HFFc6 (cell line): ENCODE results near the gene SARNP. TPM values are rescaled to one million over a fixed set of nuclear protein-coding genes. Genes with fewer than 3 reads are reported as not detected.

Experiments
- DNase-seq: peaks from one replicate; pipeline ENCODE4 v3.0.0-alpha.2; 2018
- H3K27ac Mint-ChIP-seq: 2 replicates; pipeline ENCODE4 v1.8.0; 2020; ENCODE audit warnings: mild to moderate bottlenecking, mixed read lengths
- H3K27me3 Mint-ChIP-seq: 2 replicates; pipeline ENCODE4 v1.8.0; 2021; ENCODE audit warnings: mild to moderate bottlenecking, moderate library complexity, mixed read lengths; ENCODE audit not compliant: insufficient read depth
- H3K36me3 Mint-ChIP-seq: 2 replicates; pipeline ENCODE4 v1.8.0; 2021; ENCODE audit warnings: low read depth, mixed read lengths
- H3K4me1 Mint-ChIP-seq: 2 replicates; pipeline ENCODE4 v1.8.0; 2020; ENCODE audit warnings: low read depth, mixed read lengths
- H3K4me3 Mint-ChIP-seq: 2 replicates; pipeline ENCODE4 v1.8.0; 2020; ENCODE audit warnings: mild to moderate bottlenecking, moderate library complexity, mixed read lengths
- H3K9me3 Mint-ChIP-seq: 2 replicates; pipeline ENCODE4 v1.8.0; 2020; ENCODE audit warnings: mild to moderate bottlenecking, mixed read lengths
- total RNA-seq, 6 experiments: library from RNA; stranded (reverse); fragmentation: NEBNext Ultra II Directional; extraction: Animal tissue kit (Norgen Biotek cat#: 25700); gene quantifications; 2 replicates in 1 of 6; 3 replicates in 5 of 6; pipeline ENCODE4 v1.2.3, GENCODE V29; 2021
- TF ChIP-seq, protein P1 (sequence below): fragments of 200-600 bp; sonication (generic); IDR thresholded peaks from 2 replicates; pipeline ENCODE4 v1.5.0; 2021; ENCODE audit warnings: antibody characterized with exemption, mild to moderate bottlenecking

The SARNP gene
- total RNA-seq, 6 experiments from 2014 or later, result 68.9 to 85.5 (median 78.4) TPM

DNA sequence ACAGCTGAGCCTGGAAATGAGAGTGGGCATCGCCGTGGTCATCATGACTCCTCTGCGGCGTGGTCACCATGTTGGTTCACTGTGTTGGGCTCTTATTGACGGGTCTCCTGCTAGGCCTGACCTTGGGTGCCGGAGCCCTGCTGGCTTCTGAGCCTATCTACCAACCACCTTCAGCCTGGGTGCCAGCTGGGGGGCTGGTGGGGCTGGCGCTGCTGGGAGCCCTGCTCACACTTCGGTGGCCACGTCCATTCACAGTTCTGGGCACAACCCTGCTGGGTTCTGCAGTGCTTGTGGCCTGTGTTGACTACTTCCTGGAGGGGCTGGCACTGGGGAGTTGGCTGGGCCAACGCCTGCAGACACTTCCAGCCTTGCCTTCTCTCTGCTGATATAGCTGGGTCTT, 15.5 kb upstream of the SARNP start:
- Mint-ChIP-seq H3K27ac (no peak overlapping the region), H3K4me3 (no peak overlapping the region), H3K27me3 (peaks cover 5% of the 10 kb centered on the region), H3K9me3 (no peaks in the 10 kb centered on the region), H3K4me1 (peaks cover 26% of the 10 kb centered on the region), H3K36me3 (peaks cover 10% of the 10 kb centered on the region)
- DNase-seq, result no peak
- TF ChIP-seq, protein P1, sequence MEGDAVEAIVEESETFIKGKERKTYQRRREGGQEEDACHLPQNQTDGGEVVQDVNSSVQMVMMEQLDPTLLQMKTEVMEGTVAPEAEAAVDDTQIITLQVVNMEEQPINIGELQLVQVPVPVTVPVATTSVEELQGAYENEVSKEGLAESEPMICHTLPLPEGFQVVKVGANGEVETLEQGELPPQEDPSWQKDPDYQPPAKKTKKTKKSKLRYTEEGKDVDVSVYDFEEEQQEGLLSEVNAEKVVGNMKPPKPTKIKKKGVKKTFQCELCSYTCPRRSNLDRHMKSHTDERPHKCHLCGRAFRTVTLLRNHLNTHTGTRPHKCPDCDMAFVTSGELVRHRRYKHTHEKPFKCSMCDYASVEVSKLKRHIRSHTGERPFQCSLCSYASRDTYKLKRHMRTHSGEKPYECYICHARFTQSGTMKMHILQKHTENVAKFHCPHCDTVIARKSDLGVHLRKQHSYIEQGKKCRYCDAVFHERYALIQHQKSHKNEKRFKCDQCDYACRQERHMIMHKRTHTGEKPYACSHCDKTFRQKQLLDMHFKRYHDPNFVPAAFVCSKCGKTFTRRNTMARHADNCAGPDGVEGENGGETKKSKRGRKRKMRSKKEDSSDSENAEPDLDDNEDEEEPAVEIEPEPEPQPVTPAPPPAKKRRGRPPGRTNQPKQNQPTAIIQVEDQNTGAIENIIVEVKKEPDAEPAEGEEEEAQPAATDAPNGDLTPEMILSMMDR, result no peak

DNA sequence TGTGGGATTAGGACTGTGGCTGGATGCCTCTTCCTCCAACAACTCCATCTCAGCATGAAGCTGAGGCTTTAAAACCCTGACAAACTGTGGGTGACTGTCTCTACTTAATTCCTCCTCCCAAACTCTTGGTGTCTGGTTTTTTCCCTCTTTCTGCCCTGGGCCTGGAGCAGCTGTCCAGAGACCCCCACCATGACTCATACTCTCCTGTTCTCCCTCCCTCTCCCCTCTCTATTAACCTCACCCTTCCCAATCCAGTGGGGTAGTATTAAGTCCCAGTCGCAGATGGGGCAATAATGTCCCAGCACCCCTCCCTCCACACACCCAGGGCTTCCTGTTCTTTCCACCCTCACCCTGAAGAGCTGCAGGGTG, 13.9 kb upstream of the SARNP start:
- H3K27ac Mint-ChIP-seq, result peak overlapping the region; percentile 88
- H3K36me3 Mint-ChIP-seq, result peaks cover 16% of the 10 kb centered on the region
- H3K4me1 Mint-ChIP-seq, result peaks cover 35% of the 10 kb centered on the region
- no peaks in the 10 kb centered on the region for H3K9me3 Mint-ChIP-seq
- TF ChIP-seq, protein P1, result no peak
- no peak for DNase-seq
- H3K4me3 Mint-ChIP-seq, result peak overlapping the region; percentile 95
- peaks cover 5% of the 10 kb centered on the region for H3K27me3 Mint-ChIP-seq

DNA sequence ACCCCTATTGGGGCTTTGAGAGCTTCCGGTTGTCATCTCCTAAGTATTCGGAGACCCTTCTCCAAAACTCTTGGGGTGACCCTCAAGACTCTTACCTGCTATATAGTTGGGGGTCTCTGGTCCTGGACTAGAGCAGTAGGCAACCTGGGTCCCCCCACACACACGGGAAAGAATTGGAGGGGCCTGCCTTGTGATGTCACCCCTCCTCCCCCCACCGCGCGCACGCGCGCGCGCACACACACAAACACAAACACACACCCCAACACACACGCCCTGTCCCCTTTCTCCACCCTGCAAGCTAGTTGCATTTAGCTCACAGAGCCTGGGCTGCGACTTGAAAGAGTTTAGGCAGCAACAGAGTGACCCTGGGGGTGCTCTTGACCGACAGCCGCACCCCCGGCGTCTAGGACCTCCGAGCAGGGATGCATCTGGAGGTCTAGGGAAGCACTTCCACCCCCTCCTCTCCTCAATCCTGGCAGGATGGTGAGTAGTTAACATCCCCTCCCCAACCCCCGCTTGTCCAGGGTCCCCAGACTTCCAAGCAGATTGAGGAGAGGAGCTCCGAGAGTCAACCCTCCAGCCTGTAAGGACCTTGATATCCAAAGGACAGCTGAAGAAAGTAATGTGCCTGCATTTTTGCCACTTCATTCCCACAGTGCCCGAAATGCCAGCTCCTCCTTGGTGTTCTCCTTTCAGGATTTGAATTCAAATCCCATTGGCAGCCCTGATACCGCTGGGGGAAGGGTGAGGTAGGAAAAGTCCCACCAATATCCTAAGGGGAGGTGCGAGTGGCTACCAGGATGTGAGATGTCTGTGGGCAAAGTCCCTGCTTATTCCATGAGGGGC, 13.3 kb upstream of the SARNP start:
- H3K36me3 Mint-ChIP-seq, result peaks cover 19% of the 10 kb centered on the region
- peaks cover 5% of the 10 kb centered on the region for H3K27me3 Mint-ChIP-seq
- TF ChIP-seq, protein P1, result no peak
- H3K9me3 Mint-ChIP-seq, result no peaks in the 10 kb centered on the region
- peak; percentile 33 for DNase-seq
- peak overlapping the region; percentile 88 for H3K27ac Mint-ChIP-seq
- peak overlapping the region; percentile 95 for H3K4me3 Mint-ChIP-seq
- H3K4me1 Mint-ChIP-seq, result peaks cover 39% of the 10 kb centered on the region

DNA sequence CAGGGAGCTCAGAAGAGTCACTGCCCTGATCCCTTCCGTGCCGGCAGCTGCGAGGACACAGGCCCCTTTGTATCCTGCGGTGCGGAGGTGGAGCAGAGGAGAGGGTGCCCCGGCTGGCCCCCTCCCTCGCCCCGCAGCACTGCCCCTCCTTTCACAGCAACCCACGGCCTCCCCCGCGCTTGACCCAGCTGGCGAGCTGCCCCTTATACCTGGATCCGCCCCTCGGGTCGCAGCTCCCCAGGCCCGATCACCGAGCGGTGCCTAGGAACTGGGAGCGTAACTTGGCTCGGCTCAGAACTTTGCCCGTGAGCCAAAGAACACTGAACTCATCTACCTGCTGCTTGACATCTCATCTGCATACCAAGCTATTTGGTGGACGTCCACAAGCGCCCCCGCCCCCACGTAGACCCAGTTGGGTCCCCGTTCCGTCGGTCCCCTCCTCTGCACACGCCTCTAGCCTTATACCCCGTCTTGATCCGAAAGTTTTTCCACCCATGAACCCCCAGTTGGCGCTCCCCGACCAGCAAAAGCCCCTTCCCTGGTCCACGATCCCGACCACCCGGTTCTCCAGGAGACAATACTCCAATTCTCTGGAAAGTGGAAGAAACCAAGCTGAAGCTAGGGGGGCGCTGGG, 12.6 kb upstream of the SARNP start:
- Mint-ChIP-seq H3K4me3 (peak overlapping the region; percentile 95), H3K4me1 (peaks cover 42% of the 10 kb centered on the region), H3K36me3 (peaks cover 22% of the 10 kb centered on the region), H3K27me3 (peaks cover 5% of the 10 kb centered on the region), H3K27ac (peak overlapping the region; percentile 88), H3K9me3 (no peaks in the 10 kb centered on the region)
- TF ChIP-seq, protein P1, result no peak
- no peak for DNase-seq

GRCh38 chr12:55828357-55828756, 10.8 kb upstream of the SARNP start:
- H3K36me3 Mint-ChIP-seq, result peaks cover 22% of the 10 kb centered on the region
- H3K4me1 Mint-ChIP-seq, result peaks cover 50% of the 10 kb centered on the region
- no peaks in the 10 kb centered on the region for H3K9me3 Mint-ChIP-seq
- no peak for DNase-seq
- H3K27me3 Mint-ChIP-seq, result peaks cover 5% of the 10 kb centered on the region
- H3K27ac Mint-ChIP-seq, result peak overlapping the region; percentile 88; the same call in 1 of the 2 replicates
- H3K4me3 Mint-ChIP-seq, result peak overlapping the region; percentile 95
- TF ChIP-seq, protein P1, result no peak
